ENCODE measurements around the gene KCNC2.

GRCh38 chr12:75135026-75135425 is 74.6 kb downstream of the KCNC2 start:
- no peak for TF ChIP-seq ELF4 (IDR thresholded peaks at IDR 0.05)
- no peak for TF ChIP-seq L3MBTL2 (conservative IDR thresholded peaks at IDR 0.05)
- no peak for TF ChIP-seq SP1 (IDR thresholded peaks at IDR 0.05)
- no peak for TF ChIP-seq CTBP1 (IDR thresholded peaks at IDR 0.05; ENCODE audit: borderline replicate concordance)
- no peak for TF ChIP-seq HDGF (IDR thresholded peaks at IDR 0.05; ENCODE audit: borderline replicate concordance)
- TF ChIP-seq FOXA1 (IDR thresholded peaks at IDR 0.05) = no peak
- TF ChIP-seq TARDBP (IDR thresholded peaks at IDR 0.05) = no peak
- no peak for TF ChIP-seq FOXK2 (IDR thresholded peaks at IDR 0.05)
- TF ChIP-seq LEF1 (IDR thresholded peaks at IDR 0.05; ENCODE audit: borderline replicate concordance) = no peak
- no peak for TF ChIP-seq SUZ12 (IDR thresholded peaks at IDR 0.05)
- TF ChIP-seq PKNOX1 (IDR thresholded peaks at IDR 0.05) = no peak
- no peak for TF ChIP-seq BHLHE40 (IDR thresholded peaks at IDR 0.05; ENCODE audit: borderline replicate concordance)
- TF ChIP-seq ARNT (IDR thresholded peaks at IDR 0.05) = no peak
- no peak for TF ChIP-seq NFRKB (IDR thresholded peaks at IDR 0.05)

Data from HEK293T (cell line).